OCI-LY1 (cell line): ENCODE data around the gene PROCR.

ENCODE experiments used
- EZH2 ChIP-seq: fragments of 200-600 bp; sonication (generic), shearing (Covaris generic); IDR thresholded peaks from 2 replicates; pipeline ENCODE4 v1.8.0; 2017; ENCODE audit warnings: borderline replicate concordance, mixed run types, mild to moderate bottlenecking, antibody characterized with exemption, low read length, moderate library complexity, mixed read lengths
- TF ChIP-seq, protein P1 (sequence below): fragments of 200-600 bp; sonication (generic), shearing (Covaris generic); IDR thresholded peaks from 2 replicates; pipeline ENCODE4 v1.5.1; 2017; ENCODE audit warnings: mild to moderate bottlenecking, antibody characterized with exemption, low read length, moderate library complexity, mixed read lengths

- TF ChIP-seq, protein P1, sequence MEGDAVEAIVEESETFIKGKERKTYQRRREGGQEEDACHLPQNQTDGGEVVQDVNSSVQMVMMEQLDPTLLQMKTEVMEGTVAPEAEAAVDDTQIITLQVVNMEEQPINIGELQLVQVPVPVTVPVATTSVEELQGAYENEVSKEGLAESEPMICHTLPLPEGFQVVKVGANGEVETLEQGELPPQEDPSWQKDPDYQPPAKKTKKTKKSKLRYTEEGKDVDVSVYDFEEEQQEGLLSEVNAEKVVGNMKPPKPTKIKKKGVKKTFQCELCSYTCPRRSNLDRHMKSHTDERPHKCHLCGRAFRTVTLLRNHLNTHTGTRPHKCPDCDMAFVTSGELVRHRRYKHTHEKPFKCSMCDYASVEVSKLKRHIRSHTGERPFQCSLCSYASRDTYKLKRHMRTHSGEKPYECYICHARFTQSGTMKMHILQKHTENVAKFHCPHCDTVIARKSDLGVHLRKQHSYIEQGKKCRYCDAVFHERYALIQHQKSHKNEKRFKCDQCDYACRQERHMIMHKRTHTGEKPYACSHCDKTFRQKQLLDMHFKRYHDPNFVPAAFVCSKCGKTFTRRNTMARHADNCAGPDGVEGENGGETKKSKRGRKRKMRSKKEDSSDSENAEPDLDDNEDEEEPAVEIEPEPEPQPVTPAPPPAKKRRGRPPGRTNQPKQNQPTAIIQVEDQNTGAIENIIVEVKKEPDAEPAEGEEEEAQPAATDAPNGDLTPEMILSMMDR = no peak
- no peak for TF ChIP-seq EZH2
Measured at GRCh38 chr20:35215066-35215956, 43.4 kb downstream of the PROCR start.
